GM19395 (cell line): Measurements from ENCODE around the gene VPS16.
"Not testable (repeated sequence)": the region's sequence is repeated elsewhere in the genome, so short reads cannot be mapped to it uniquely, and the experiment has no call there.

Experiments used
- ATAC-seq: cut with Tn5 transposase; IDR thresholded peaks from one replicate; pipeline ENCODE4 v1.9.1; 2021; ENCODE audit warnings: mild to moderate bottlenecking, moderate library complexity; ENCODE audit not compliant: unreplicated experiment

VPS16 gene

DNA sequence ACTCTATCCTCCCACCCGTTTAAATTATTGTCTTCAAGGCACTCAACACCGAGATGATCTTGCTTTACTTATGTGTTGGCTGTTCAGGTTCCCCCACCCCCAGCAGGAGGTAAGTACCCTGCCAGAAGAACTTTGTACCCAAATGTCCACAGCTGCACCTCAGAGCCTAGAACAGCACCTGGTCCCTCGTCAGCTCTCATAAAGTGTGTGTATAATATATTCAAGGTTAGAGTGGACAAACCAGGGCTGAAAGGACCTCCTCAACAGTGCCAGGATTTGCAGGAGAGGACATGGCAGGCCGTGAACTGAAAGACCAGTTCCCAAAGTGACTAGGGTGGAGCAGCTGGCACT is 34.2 kb upstream of the VPS16 start:
- no peak for ATAC-seq

DNA sequence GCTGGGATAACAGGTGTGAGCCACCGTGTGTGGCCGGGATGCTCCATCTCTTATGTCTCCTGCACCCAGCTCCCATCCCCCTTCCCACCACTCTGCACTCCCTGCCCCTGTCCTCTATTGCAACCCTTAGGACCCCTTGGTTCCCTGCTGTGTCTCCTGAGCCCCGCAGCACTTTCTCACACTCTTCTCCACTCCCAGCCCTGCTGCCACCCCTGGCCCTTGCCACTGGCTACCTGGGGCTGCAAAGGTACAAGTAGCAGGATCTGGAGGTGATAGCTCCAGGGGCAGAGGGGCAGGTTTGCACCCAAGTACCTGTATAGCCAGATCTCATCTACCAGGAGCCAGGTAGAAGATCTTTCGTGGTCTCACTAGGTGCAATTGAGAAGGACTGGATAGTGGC is 33.5 kb upstream of the VPS16 start:
- ATAC-seq = no peak

DNA sequence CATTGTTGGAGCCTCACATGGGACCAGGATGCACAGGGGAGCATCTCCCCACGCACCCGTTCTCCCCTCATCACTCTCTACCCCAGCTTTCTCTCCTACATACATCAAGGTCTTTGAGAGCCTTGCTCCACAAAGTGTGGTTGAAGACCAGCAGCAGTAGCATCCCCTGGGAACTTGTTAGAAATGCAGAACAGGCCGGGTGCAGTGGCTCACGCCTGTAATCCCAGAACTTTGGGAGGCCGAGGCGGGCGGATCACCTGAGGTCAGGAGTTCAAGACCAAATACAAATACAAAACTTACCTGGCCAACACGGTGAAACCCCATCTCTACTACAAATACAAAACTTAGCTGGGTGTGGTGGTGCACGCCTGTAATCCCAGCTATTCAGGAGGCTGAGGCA is 32.6 kb upstream of the VPS16 start:
- not testable (repeated sequence) for ATAC-seq

DNA sequence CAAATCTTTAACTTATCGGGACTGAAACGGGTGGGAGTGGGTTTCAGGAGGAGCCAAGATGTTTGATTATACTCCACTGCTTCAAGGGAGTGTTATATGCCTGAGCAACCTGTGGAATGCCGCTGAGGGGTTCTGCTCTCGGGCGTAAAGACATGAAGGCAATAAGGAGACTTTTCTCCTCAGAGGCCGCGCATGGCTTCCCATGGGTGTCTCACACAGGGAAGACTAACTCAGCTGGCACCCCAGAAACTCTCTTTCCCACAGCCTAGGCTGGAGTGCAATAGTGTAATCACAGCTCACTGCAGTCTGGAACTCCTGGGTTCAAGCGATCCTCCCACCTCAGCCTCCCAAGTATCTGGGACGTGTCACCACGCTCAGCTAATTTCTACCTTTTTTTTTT is 30.9 kb upstream of the VPS16 start:
- no peak for ATAC-seq

DNA sequence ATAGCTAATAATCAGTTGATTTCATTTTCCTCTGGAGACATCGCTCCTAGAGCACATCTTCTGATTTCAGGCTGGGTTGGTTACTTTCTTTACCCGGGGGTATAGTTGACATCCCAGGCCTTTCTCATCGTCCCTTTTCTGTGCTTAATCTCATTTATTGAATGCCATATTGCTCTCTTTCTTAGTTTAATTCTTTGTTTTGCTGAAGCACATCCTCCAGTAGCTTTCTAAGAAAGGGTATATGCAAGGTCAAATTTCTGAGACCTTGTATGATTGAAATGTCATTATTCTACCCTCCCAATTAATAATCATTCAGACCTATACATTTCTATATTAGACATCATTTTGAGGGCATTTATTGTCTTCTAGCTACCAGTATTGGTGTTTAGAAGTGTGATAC is 28.4 kb upstream of the VPS16 start:
- no peak for ATAC-seq

DNA sequence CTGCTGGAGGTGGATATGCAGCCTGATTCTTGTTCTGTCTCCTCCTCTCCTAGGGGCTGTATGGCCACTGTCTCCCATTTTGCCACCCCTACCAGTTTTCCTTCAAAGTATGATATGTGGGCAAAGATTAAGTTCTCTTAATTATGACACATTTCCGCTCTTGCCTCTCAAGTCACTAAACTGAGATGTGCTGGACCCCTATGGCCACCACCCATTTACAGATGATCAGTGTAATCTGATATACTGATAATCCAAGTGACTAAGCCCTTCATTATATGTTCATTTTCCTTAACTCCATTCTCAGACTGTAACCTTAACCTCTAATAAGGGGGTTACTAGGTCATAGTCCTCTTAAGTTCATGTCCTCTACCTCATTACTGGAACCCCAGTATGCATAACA is 26.5 kb upstream of the VPS16 start:
- ATAC-seq = no peak

DNA sequence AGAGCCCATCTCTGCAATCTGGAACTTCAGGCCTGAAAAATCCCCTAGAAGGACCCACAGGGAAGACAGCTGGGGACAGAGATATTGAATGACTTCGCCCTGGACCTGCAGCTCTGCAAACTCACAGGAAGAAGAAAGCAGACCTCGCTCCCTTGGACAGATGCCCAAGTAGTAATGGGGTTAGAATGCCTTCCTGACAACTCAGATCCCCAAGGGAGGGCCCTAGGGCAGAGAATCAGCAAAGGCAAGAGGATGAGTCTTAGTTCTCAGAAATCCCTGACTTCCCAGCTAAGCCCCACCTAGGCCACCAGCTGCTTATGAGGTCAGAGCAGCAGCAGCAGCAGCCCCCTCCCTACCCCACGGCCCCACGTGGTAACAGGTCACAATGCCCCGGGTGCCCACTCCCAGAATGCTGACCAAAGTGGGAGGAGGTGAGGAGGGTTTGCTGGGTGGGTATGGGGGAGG is 25.9 kb upstream of the VPS16 start, which contains the start of gene C20orf141:
TSS of gene C20orf141 (plus strand) at position 401 of the 465 bp plus-strand sequence. CDS start 198 bp downstream, outside the sequence.
- no peak for ATAC-seq

DNA sequence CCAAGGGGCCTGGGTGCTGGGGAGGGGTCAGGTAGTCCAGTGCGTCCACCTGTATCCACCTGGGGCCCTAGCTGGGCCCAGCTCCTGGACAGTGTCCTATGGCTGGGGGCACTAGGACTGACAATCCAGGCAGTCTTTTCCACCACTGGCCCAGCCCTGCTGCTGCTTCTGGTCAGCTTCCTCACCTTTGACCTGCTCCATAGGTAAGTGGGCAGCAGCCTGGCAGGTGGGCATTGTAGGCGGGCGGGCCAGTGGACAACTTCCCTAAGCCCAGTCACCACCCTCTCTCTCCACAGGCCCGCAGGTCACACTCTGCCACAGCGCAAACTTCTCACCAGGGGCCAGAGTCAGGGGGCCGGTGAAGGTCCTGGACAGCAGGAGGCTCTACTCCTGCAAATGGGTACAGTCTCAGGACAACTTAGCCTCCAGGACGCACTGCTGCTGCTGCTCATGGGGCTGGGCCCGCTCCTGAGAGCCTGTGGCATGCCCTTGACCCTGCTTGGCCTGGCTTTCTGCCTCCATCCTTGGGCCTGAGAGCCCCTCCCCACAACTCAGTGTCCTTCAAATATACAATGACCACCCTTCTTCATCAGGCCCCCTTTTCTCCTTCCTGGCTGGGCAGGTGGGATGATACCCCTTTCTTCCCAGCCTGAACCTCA is 25.2 kb upstream of the VPS16 start:
- no peak for ATAC-seq

DNA sequence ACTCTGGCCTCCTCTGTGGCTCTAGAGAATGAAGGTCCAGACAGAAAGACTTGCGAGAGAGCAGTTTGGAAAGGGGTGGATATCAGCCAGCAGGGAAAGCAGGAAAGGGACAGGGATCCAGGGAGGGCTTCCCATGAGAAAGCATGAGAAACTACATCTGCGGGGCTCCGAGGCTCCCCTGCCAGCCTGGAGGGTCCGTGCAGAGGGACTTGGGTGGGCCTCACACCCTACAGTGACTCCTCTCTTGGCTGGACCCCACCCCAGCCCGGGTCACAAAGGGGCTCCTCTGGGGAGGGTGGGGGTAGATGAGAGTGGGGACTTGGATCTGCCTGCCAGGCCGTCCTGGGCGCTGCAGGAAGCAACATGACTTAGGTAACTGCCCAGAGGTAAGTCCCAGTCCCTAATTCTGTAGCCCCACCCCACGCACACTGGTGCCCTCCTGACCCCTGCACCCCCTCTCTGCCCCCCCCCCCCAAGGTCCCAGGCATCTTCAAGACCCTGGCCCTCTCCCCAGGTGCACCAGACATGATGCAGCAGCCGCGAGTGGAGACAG is 24.4 kb upstream of the VPS16 start, which contains the start of gene TMEM239:
TSS of gene TMEM239 (plus strand) at position 335 of the 553 bp plus-strand sequence. CDS start at position 526, 191 bp downstream.
- no peak for ATAC-seq

DNA sequence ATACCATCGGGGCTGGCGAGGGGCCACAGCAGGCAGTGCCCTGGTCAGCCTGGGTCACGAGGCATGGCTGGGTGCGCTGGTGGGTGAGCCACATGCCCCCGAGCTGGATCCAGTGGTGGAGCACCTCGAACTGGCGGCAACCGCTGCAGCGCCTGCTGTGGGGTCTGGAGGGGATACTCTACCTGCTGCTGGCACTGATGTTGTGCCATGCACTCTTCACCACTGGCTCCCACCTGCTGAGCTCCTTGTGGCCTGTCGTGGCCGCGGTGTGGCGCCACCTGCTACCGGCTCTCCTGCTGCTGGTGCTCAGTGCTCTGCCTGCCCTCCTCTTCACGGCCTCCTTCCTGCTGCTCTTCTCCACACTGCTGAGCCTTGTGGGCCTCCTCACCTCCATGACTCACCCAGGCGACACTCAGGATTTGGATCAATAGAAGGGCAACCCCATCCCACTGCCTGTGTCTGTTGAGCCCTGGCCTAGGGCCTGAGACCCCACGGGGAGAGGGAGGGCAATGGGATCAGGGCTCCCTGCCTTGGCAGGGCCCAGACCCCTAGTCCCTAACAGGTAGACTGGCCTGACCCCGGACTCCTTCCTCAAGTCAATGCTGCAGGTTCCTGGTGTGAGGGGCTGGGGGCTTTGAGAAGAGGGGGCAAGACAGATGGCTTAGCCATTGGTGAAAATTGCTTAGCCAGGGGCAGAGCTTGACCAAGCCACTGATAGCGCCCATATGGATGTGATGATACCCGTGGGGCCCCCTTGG is 23.8 kb upstream of the VPS16 start:
- no peak for ATAC-seq

DNA sequence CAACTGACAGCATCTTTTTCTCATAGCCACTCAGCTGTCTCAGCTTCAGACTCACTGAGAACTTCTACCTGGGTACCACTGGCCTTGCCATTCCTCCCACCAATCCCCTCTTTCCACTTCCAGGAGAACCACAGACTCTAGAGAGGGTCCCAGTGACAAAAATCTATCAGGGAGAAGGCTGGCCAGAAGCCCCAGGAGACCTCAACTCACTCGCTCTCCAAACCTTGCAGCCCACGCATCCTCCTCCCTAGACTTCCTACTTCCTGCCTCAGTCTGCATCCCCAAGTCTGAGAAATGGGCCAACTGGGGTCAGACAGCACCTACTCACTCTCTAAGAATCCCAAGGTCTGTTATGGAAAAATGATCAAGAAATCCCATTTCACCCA is 23.2 kb upstream of the VPS16 start:
- ATAC-seq = no peak

DNA sequence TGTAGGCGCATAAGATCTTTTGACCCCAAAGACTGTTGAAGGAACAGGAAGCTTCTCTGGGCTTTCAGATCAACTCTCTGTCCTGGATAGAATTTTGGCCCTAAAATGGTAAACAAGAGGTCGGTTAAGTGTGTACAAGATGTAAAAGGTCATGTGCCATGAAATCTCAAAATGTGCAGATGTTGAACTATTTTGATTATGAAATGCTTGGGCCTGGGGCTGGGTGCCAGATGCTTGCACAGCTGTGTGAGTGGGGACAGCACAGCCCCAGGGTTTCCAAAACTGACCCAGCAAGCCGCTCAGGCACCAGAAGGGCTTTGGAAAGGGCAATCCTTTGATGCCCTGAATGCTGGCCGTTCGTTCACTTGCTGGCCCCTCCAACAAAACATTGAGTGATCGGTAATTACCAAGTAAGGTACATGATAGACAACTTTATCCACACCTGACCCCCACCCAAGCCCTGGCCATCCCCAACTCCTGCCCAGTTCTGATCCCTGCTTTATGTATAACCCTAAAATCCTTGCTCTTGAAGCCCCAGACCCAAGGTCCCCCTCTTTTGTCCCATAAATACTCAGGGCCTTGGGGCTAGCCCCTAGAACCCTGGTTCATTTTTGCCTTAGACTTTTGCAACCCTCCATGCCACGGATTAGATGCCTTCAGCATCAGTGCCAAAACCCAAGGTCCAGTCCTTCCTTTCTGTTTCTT is 22.5 kb upstream of the VPS16 start:
- no peak for ATAC-seq

DNA sequence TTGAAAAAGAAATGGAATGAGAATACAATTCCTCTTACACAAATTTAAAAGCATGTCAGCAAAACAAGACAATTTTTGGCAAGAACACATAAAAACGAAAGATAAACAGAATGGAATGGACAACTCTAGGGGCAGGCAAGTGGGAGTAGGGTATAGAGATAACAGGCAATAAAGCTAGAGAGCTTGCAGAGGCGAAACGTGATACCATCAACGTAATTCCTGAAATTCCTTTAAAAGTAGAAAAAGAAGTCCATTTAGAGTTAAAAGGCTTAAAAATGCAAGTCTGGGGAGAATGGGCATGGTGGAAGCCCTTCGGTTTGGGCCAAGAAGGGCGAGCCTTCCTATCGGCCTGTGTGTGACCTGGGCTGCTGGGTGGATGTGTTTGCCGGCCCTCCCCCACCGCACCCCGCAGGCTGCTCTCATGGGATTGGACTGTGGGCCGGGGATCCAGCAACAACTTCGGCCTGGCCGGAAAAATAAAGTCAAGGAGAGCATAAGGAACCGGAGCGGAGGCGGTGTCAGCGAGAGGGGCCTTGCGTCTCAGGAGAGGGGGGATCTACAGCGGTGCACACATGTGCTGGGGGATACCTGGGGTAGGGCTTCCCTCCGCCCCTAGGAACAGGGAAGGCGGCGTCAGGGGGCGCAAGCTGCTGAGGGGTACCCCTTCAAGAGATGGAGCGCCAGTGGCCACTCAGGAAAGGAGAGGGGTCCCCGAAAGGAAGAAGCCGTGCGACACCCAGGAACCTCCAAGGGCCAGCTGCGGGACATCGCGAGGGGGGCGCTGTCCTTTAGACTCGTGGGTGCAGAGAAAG is 20.3 kb upstream of the VPS16 start:
- no peak for ATAC-seq

DNA sequence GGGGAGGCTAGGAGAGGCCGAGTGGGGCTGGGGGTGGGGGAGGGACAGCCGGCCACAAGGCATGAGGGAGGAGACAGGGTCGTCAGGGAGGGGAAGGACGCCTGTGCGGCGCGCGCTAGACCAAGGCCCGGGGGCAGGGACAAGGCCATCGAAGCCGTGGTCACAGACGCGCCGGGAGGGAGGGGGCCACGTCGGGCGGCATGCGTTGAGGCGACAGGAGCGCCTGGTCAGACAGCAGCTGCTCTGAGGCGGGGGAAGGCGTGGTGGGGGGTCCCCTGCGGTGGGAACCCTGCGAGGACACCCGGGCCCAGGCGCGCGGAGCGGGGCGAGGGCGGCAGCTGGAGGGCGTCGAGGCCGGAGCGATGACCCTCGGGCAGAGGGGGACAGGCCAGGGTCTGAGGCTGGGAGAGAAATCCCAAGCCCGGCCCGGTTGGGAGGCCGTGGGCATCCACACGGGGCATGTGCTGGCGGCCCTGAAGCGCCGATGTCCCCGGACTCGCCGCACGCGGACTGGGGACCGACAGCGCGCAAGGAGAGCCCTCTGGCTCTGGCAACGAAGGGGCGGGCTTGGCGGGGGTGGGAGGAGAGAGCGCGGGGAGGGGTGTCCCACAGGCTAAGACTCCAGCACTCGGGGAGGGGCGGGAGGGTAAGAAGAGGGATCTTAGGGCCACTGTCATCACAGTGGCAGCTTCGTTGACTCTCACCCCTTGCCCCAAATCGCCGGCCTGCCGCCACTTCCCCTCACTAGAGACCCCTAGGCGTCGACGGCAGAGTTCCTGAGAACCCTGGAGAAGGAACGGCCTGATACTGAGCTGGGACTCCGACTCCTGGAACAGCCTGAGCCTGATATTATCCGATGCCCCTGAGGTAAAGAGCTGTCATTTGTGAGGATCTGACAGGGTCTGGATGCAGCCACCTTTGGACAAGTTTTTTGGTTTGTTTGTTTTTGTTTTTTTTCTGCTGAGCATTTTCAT is 19.4 kb upstream of the VPS16 start:
- ATAC-seq = no peak

DNA sequence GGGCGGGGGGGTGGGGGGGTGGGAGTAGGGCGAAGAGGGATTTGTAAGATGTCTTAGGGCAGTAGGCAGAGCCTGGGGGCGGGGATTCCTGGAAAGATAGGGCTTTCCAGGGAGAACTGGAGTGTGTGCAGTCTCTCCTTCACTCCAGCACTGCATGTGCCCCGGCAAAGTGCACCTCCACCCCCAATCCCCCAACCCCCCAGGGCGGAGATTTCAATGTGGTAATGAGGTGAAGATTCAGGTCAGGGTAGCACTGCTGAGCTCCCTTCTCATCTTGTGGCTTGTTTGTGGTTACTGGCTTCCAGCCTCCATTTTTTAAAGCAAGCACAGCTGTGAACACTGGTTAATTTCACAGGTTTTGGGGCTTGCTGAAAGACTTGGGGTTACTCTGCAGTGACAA is 18.5 kb upstream of the VPS16 start:
- no peak for ATAC-seq

DNA sequence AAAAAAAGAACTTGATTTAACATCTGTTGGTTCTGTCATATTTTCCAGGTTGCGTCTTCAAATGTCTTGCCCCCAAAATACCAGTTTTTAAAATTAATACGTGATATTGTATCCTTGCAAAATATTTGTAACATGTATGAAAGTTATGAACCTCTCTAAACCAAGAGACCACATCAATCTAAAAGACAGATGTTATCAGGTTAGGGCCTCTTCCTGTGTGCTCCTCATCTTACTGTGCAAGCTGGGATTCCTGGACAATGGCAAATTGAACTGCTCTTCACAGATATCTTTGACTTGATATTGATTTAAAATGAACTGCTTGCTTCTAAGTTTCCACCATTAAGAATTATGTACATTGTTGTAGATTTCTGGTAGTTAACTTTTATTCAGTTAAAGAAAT is 14.8 kb upstream of the VPS16 start:
- no peak for ATAC-seq

DNA sequence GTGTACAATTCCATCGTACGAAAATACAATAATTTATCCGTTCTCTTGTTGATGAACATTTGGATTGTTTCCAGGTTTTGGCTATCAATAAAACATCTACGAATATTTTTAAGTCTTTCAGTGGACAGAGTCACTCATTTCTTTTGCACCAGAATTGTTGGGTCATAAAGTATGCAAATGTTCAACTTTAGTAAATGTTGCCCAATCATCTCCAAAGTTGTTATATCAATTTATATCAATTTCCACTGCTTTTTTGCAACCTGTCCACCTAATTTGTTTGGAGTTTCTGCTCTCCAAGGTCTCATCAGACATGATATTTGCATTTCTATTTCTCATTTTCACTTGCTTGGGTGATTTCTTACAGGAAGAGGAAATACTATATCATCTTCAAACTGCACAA is 13.9 kb upstream of the VPS16 start:
- ATAC-seq = no peak

DNA sequence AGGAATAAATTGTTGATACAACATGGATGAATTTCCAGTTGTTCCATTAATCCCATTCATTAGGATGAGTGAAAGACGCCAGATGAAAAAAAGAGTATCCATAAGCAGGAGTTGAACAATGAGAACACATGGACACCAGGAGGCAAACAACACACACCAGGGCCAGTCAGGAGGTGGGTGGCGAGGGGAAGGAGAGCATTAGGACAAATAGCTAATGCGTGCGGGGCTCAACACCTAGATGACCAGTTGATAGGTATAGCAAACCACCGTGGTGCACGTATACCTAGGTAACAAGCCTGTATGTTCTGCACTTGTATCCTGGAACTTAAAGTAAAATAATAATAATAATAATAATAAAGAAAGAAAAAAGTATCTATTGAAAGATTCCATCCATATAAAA is 11.2 kb upstream of the VPS16 start:
- no peak for ATAC-seq

DNA sequence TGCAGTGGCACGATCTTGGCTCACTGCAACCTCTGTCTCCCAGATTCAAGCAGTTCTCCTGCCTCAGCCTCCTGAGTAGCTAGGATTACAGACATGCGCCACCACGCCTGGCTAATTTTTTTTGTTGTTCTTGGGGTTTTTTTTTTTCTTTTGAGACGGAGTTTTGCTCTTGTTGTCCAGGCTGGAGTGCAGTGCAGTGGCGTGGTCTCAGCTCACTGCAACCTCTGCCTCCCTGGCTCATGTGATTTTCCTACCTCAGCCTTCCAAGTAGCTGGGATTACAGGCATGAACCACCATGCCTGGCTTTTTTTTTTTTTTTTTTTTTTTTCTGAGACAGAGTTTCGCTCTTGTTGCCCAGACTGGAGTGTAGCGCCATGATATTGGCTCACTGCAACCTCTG is 9.3 kb upstream of the VPS16 start:
- not testable (repeated sequence) for ATAC-seq

DNA sequence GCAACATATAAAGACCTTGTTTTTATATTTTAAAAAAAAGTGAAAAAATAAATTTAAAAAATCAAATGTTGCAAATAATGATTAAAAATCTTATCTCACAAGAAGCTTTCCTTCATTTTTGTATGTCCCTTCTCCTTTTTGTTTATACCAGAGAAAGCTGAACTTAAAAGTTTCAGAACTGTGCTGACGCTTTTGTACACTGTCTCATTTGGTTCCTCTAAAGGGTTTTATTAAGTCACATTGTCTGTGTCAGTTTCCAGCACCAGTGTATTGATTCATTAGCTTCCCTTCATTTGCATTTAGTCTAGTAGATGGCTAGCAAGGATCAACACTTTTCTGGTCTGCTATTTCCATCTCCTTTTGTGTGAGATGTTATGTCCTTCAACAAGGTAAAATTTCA is 6.8 kb upstream of the VPS16 start:
- no peak for ATAC-seq
